ENCODE results near the gene ASTN1.

ASTN1 gene

GRCh38 chr1:177054542-177054941 lies 110.0 kb downstream of the ASTN1 start:
- Histone ChIP-seq H3K4me3 (ENCODE audit: low read length) (no peak overlapping the region), H3K9me3 (ENCODE audit: control insufficient read depth, low read depth, low read length) (no peaks in the 10 kb centered on the region), H3K36me3 (ENCODE audit: control insufficient read depth, low read depth, low read length) (no peaks in the 10 kb centered on the region), H3K4me1 (ENCODE audit: control insufficient read depth, low read depth, low read length) (no peaks in the 10 kb centered on the region), H3K27me3 (ENCODE audit: control insufficient read depth, insufficient read depth, low read length) (no peaks in the 10 kb centered on the region), H3K27ac (ENCODE audit: low read length) (no peak overlapping the region), H3K9ac (ENCODE audit: low read length) (no peak overlapping the region)

DNA sequence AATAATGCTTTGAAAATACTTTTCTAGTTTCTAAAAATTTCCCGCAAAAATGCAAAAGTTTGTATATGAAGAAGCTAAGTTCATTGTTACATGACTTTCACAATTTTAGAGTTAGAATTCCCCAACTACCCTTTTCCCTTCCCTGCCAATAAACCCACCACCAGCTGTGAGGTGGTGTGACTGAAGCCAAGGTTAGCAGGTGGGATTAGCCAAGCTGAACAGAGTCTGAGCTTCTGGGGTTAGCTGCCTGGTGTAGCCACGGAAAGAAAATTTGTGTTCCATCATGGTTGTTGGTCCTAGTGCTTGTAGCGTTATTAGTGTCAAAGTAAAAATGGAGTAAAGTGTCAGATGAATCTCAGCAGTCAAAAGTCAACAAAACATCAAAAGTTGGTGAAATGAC lies 110.9 kb downstream of the ASTN1 start:
- Histone ChIP-seq H3K4me1 (ENCODE audit: control insufficient read depth, low read depth, low read length) (peaks cover 4% of the 10 kb centered on the region), H3K27me3 (ENCODE audit: control insufficient read depth, insufficient read depth, low read length) (peaks cover under 1% of the 10 kb centered on the region), H3K9me3 (ENCODE audit: control insufficient read depth, low read depth, low read length) (no peaks in the 10 kb centered on the region), H3K4me3 (ENCODE audit: low read length) (no peak overlapping the region), H3K27ac (ENCODE audit: low read length) (no peak overlapping the region), H3K36me3 (ENCODE audit: control insufficient read depth, low read depth, low read length) (no peaks in the 10 kb centered on the region), H3K9ac (ENCODE audit: low read length) (no peak overlapping the region)

DNA sequence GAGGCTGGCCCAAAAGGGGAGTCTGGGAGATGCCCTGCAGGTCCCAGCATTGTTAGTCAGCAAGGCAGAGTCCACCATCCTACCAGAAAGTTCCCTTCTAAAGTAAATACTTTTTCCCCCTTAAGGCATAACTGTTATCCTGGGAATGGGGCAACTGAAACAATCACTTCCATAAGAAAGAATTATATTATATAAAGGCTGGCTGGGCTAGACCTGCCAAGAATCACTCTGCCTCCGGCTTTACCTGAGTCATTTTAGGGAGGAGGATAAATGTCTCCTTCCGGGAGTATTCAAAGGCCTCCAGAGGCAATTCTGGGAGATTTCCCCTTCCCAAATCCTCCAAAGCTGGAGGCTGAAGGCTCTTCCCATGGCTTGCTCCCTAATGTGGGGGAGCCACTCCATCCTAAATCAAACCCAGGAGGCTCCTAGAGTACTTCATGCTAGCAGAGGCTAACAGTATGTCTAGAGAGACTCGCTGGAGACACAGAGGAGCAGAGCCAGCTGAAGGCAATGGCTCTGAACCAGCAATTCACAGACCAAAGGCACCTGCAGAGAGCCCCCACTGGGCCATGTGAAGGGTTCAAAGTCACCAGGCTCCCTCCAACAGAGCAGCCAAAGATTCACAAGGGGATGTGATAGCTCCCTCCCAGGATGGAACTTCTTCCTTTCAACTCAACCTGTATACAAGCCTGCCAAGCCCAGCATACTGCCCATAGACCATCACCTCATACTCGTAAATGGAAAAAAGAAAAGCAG lies 116.0 kb downstream of the ASTN1 start:
- H3K27ac ChIP-seq (ENCODE audit: low read length): no peak overlapping the region
- H3K27me3 ChIP-seq (ENCODE audit: control insufficient read depth, insufficient read depth, low read length): peaks cover 14% of the 10 kb centered on the region

DNA sequence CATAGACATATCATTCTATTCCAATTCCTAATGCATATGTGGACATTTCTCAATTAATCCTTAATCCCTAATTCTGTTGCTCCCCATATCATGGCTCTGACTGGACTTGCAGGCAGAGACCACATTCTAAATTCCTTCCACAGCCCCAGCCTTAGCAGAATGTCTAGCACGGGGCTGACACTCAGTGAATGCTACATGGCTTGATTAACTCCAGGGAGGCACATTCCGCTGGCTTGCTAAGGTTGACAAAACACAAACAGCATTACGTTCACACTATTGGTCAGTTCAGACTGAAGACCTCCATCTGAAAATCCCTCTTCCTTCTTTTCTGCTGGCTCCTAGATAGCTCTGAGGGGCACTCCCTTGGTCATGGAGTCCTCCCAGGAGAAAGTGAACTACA lies 119.4 kb downstream of the ASTN1 start:
- Histone ChIP-seq H3K9me3 (ENCODE audit: control insufficient read depth, low read depth, low read length) (no peaks in the 10 kb centered on the region), H3K4me1 (ENCODE audit: control insufficient read depth, low read depth, low read length) (peaks cover 20% of the 10 kb centered on the region), H3K27me3 (ENCODE audit: control insufficient read depth, insufficient read depth, low read length) (peaks cover 14% of the 10 kb centered on the region), H3K27ac (ENCODE audit: low read length) (no peak overlapping the region), H3K9ac (ENCODE audit: low read length) (no peak overlapping the region), H3K4me3 (ENCODE audit: low read length) (no peak overlapping the region), H3K36me3 (ENCODE audit: control insufficient read depth, low read depth, low read length) (no peaks in the 10 kb centered on the region)

More for the DNA sequence above, 116.0 kb downstream of the ASTN1 start:
- peaks cover 18% of the 10 kb centered on the region for H3K4me1 ChIP-seq (ENCODE audit: control insufficient read depth, low read depth, low read length)
- H3K9ac ChIP-seq (ENCODE audit: low read length): no peak overlapping the region
- no peaks in the 10 kb centered on the region for H3K9me3 ChIP-seq (ENCODE audit: control insufficient read depth, low read depth, low read length)
- H3K36me3 ChIP-seq (ENCODE audit: control insufficient read depth, low read depth, low read length): no peaks in the 10 kb centered on the region
- no peak overlapping the region for H3K4me3 ChIP-seq (ENCODE audit: low read length)

DNA sequence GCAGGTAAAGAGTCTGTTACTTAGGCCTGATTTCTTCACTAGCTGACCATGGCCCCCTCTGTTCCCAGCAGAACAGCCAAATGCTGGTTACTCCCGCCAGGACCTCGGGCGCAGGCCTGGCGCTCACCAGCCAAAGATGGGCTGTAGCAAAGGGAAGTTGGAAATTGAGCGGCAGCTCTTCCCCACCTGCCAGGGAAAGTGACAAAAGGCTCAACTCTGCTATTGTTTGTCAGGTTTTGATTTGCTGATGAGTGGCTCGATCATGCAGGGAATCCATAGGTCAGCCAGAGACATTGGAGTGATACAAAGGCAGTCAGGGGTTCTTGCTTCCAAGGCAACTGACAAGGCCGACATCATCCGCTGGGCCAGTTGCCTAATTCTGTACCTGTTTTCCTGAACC lies 120.1 kb downstream of the ASTN1 start:
- H3K36me3 ChIP-seq (ENCODE audit: control insufficient read depth, low read depth, low read length): no peaks in the 10 kb centered on the region
- H3K27me3 ChIP-seq (ENCODE audit: control insufficient read depth, insufficient read depth, low read length): peaks cover 14% of the 10 kb centered on the region
- H3K4me1 ChIP-seq (ENCODE audit: control insufficient read depth, low read depth, low read length): peaks cover 20% of the 10 kb centered on the region

GRCh38 chr1:177043597-177043996 lies 120.9 kb downstream of the ASTN1 start:
- Histone ChIP-seq H3K36me3 (ENCODE audit: control insufficient read depth, low read depth, low read length) (no peaks in the 10 kb centered on the region), H3K27me3 (ENCODE audit: control insufficient read depth, insufficient read depth, low read length) (peaks cover 13% of the 10 kb centered on the region), H3K27ac (ENCODE audit: low read length) (no peak overlapping the region), H3K4me1 (ENCODE audit: control insufficient read depth, low read depth, low read length) (peaks cover 15% of the 10 kb centered on the region), H3K4me3 (ENCODE audit: low read length) (no peak overlapping the region), H3K9ac (ENCODE audit: low read length) (no peak overlapping the region), H3K9me3 (ENCODE audit: control insufficient read depth, low read depth, low read length) (no peaks in the 10 kb centered on the region)

More for the DNA sequence above, 120.1 kb downstream of the ASTN1 start:
- Histone ChIP-seq H3K4me3 (ENCODE audit: low read length) (no peak overlapping the region), H3K9me3 (ENCODE audit: control insufficient read depth, low read depth, low read length) (no peaks in the 10 kb centered on the region), H3K27ac (ENCODE audit: low read length) (no peak overlapping the region), H3K9ac (ENCODE audit: low read length) (no peak overlapping the region)

- Histone ChIP-seq H3K36me3 (ENCODE audit: control insufficient read depth, low read depth, low read length) (no peaks in the 10 kb centered on the region), H3K27ac (ENCODE audit: low read length) (no peak overlapping the region), H3K4me1 (ENCODE audit: control insufficient read depth, low read depth, low read length) (peaks cover 6% of the 10 kb centered on the region), H3K27me3 (ENCODE audit: control insufficient read depth, insufficient read depth, low read length) (no peaks in the 10 kb centered on the region), H3K9ac (ENCODE audit: low read length) (no peak overlapping the region), H3K9me3 (ENCODE audit: control insufficient read depth, low read depth, low read length) (no peaks in the 10 kb centered on the region), H3K4me3 (ENCODE audit: low read length) (no peak overlapping the region)
Measured at GRCh38 chr1:177035586-177035985, 128.9 kb downstream of the ASTN1 start.

- H3K27ac ChIP-seq (ENCODE audit: low read length): no peak overlapping the region
- H3K9ac ChIP-seq (ENCODE audit: low read length): no peak overlapping the region
- H3K4me3 ChIP-seq (ENCODE audit: low read length): no peak overlapping the region
- H3K9me3 ChIP-seq (ENCODE audit: control insufficient read depth, low read depth, low read length): no peaks in the 10 kb centered on the region
- no peaks in the 10 kb centered on the region for H3K36me3 ChIP-seq (ENCODE audit: control insufficient read depth, low read depth, low read length)
- H3K27me3 ChIP-seq (ENCODE audit: control insufficient read depth, insufficient read depth, low read length): no peaks in the 10 kb centered on the region
- H3K4me1 ChIP-seq (ENCODE audit: control insufficient read depth, low read depth, low read length): peaks cover 6% of the 10 kb centered on the region
Measured at GRCh38 chr1:177033628-177034027, 130.9 kb downstream of the ASTN1 start.

DNA sequence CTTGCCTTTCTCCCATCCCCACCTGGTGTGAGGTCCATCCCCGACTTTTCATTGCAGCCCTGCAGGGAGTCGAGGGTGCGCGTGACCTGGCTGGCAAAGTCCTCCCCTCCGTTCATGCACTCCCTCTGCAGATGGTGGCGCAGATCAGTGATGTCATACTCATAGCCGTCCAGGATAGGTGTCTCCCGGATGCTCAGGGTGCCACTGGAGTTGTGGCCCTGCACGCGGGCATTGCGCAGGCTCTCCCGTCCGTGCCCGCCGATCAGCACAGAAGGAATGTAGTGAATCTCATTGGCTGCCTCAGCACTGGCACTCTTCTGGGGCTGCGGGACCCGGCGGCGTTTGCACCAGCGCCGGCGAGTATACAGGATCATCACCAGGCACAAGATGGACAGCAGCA lies 132.1 kb downstream of the ASTN1 start:
- H3K9me3 ChIP-seq (ENCODE audit: control insufficient read depth, low read depth, low read length): no peaks in the 10 kb centered on the region
- H3K4me3 ChIP-seq (ENCODE audit: low read length): no peak overlapping the region
- peaks cover 6% of the 10 kb centered on the region for H3K4me1 ChIP-seq (ENCODE audit: control insufficient read depth, low read depth, low read length)
- no peak overlapping the region for H3K27ac ChIP-seq (ENCODE audit: low read length)
- no peaks in the 10 kb centered on the region for H3K36me3 ChIP-seq (ENCODE audit: control insufficient read depth, low read depth, low read length)
- no peak overlapping the region for H3K9ac ChIP-seq (ENCODE audit: low read length)
- H3K27me3 ChIP-seq (ENCODE audit: control insufficient read depth, insufficient read depth, low read length): no peaks in the 10 kb centered on the region

DNA sequence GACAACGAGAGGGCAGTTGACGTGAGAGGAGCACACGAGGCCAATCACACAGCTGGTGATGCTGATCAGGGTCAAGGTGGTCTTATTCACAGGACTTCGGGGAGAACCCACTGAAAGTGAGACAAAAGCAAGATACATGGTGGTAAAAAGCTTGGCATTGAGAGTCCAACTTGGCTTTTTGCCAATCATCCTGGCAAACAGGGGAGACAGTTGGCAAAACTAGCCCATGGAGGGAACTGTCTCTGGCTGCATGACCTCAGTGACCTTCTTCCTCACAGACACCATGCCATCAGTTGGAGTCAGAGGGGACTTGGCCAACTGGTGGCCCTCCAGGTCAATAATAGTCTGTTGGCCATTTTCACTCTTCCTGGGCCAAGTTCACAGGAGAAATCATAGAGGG lies 139.9 kb downstream of the ASTN1 start:
- Histone ChIP-seq H3K4me3 (ENCODE audit: low read length) (no peak overlapping the region), H3K9me3 (ENCODE audit: control insufficient read depth, low read depth, low read length) (no peaks in the 10 kb centered on the region), H3K9ac (ENCODE audit: low read length) (no peak overlapping the region), H3K27me3 (ENCODE audit: control insufficient read depth, insufficient read depth, low read length) (no peaks in the 10 kb centered on the region), H3K36me3 (ENCODE audit: control insufficient read depth, low read depth, low read length) (no peaks in the 10 kb centered on the region), H3K4me1 (ENCODE audit: control insufficient read depth, low read depth, low read length) (no peaks in the 10 kb centered on the region), H3K27ac (ENCODE audit: low read length) (no peak overlapping the region)

GRCh38 chr1:177023726-177024125 lies 140.8 kb downstream of the ASTN1 start:
- H3K9me3 ChIP-seq (ENCODE audit: control insufficient read depth, low read depth, low read length): no peaks in the 10 kb centered on the region
- no peak overlapping the region for H3K9ac ChIP-seq (ENCODE audit: low read length)
- H3K4me3 ChIP-seq (ENCODE audit: low read length): no peak overlapping the region
- no peaks in the 10 kb centered on the region for H3K27me3 ChIP-seq (ENCODE audit: control insufficient read depth, insufficient read depth, low read length)
- H3K36me3 ChIP-seq (ENCODE audit: control insufficient read depth, low read depth, low read length): no peaks in the 10 kb centered on the region
- no peak overlapping the region for H3K27ac ChIP-seq (ENCODE audit: low read length)
- no peaks in the 10 kb centered on the region for H3K4me1 ChIP-seq (ENCODE audit: control insufficient read depth, low read depth, low read length)

DNA sequence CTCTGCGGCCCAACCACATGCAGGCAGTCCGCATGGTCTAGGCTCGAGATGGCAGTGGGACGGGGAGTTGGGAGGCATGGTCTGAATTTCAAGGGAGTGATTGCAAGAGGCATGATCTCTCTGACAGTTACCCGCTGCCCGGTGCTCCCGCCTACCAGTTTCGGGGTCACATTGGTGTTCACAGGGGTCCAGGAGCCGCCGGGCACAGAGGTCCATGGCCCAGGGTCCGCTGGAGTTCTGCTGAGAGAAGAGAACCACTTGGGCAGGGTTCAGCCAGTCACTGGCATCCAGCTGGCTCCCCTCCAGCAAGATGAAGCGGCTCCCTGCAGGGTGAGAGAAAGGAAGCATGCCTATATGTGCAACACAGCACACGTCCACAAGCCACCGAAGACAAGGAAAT lies 141.3 kb downstream of the ASTN1 start:
- Histone ChIP-seq H3K27ac (ENCODE audit: low read length) (no peak overlapping the region), H3K27me3 (ENCODE audit: control insufficient read depth, insufficient read depth, low read length) (no peaks in the 10 kb centered on the region), H3K4me1 (ENCODE audit: control insufficient read depth, low read depth, low read length) (no peaks in the 10 kb centered on the region), H3K9ac (ENCODE audit: low read length) (no peak overlapping the region), H3K4me3 (ENCODE audit: low read length) (no peak overlapping the region), H3K36me3 (ENCODE audit: control insufficient read depth, low read depth, low read length) (no peaks in the 10 kb centered on the region), H3K9me3 (ENCODE audit: control insufficient read depth, low read depth, low read length) (no peaks in the 10 kb centered on the region)
